ENCODE measurements around the gene P3H2.

GRCh38 chr3:190000187-190000860 lies 120.4 kb downstream of the P3H2 start:
- TF ChIP-seq SIN3A (IDR thresholded peaks at IDR 0.05; ENCODE audit: borderline replicate concordance, insufficient read depth, low read length) (no peak), FOXP2 (optimal IDR thresholded peaks at IDR 0.05; ENCODE audit: borderline replicate concordance, extremely low read depth, extremely low read length, insufficient read depth) (no peak)

Data from PFSK-1 (cell line).